Panc1 (cell line): ENCODE measurements around the gene TBXAS1. TPM values are rescaled to one million over a fixed set of nuclear protein-coding genes. Genes with fewer than 3 reads are reported as not detected.

ENCODE experiments used
- ATAC-seq: fragments of 200-7000 bp; cut with Tn5 transposase; 2 replicates; pipeline ENCODE4 v1.9.1; 2020; ENCODE audit warnings: mild to moderate bottlenecking, moderate library complexity
- BruUV-seq: library from RNA; stranded (reverse); fragments of 400-500 nt; replicated peaks from 2 replicates; lab custom pipeline; 2021; lab: Mats Ljungman, UMichigan
- CTCF ChIA-PET: fragments of 300-600 bp; sonication (Branson Sonifier 250); formaldehyde crosslinking; loops from one replicate; lab custom pipeline; 2022; ENCODE audit warnings: antibody characterized with exemption; lab: Charles Lee
- POLR2A ChIA-PET: fragments of 300-600 bp; sonication (Branson Sonifier 250); formaldehyde crosslinking; loops from one replicate; lab custom pipeline; 2022; ENCODE audit warnings: antibody characterized with exemption; lab: Charles Lee
- DNase-seq: peaks from one replicate; pipeline ENCODE4 v3.0.0-alpha.2; 2010; ENCODE audit warnings: low read depth, low spot score
- H3K27ac ChIP-seq: 2 replicates; pipeline ENCODE4 v1.5.1; 2011; ENCODE audit warnings: mild to moderate bottlenecking, low read length, inconsistent platforms
- H3K27me3 ChIP-seq: fragments of 200-500 bp; sonication (Bioruptor generic); 2 replicates; pipeline ENCODE4 v1.6.0; 2014; ENCODE audit warnings: low read length, inconsistent platforms; ENCODE audit not compliant: control insufficient read depth, insufficient read depth
- H3K36me3 ChIP-seq: fragments of 200-500 bp; sonication (Bioruptor generic); 2 replicates; pipeline ENCODE4 v1.5.1; 2014; ENCODE audit warnings: inconsistent platforms, mild to moderate bottlenecking, low read length, moderate library complexity; ENCODE audit not compliant: control insufficient read depth, insufficient read depth
- H3K4me1 ChIP-seq: 2 replicates; pipeline ENCODE4 v1.5.1; 2011; ENCODE audit warnings: inconsistent platforms, mild to moderate bottlenecking, low read length, moderate library complexity; ENCODE audit not compliant: control insufficient read depth, insufficient read depth
- H3K4me3 ChIP-seq, 2 experiments: 2 replicates each; pipeline ENCODE4 v1.5.1; 2011 to 2012; ENCODE audit warnings: low read depth in 2 of 2, low read length in 2 of 2, mild to moderate bottlenecking in 2 of 2, inconsistent platforms in 1 of 2, moderate library complexity in 1 of 2
- H3K9me3 ChIP-seq: fragments of 200-500 bp; sonication (Bioruptor generic); 2 replicates; pipeline ENCODE4 v1.5.1; 2014; ENCODE audit warnings: low read depth, mild to moderate bottlenecking, inconsistent platforms, low read length, moderate library complexity; ENCODE audit not compliant: control insufficient read depth, insufficient read depth
- CTCF ChIP-seq: fragments of 450-650 bp; IDR thresholded peaks from 2 replicates; pipeline ENCODE4 v1.5.1; 2017; ENCODE audit warnings: mild to moderate bottlenecking
- POLR2AphosphoS5 ChIP-seq: IDR thresholded peaks from 2 replicates; pipeline ENCODE4 v1.6.1; 2012; ENCODE audit warnings: mild to moderate bottlenecking, low read depth, low read length, moderate library complexity
- REST ChIP-seq, 2 experiments: IDR thresholded peaks; 2 replicates each; pipeline ENCODE4 v1.6.1; 2011 to 2012; ENCODE audit warnings: low read depth in 2 of 2, control low read depth in 1 of 2, low read length in 1 of 2, mild to moderate bottlenecking in 1 of 2, moderate library complexity in 1 of 2; ENCODE audit not compliant: insufficient read depth in 1 of 2
- SIN3A ChIP-seq: IDR thresholded peaks from 2 replicates; pipeline ENCODE4 v1.6.1; 2012; ENCODE audit warnings: low read depth, mild to moderate bottlenecking, low read length, moderate library complexity, borderline replicate concordance; ENCODE audit not compliant: insufficient read depth
- TCF7L2 ChIP-seq: IDR thresholded peaks from 2 replicates; pipeline ENCODE4 v1.6.1; 2011; ENCODE audit warnings: mild to moderate bottlenecking, low read depth, low read length, inconsistent platforms
- in situ Hi-C: cut with HindIII; loops from 2 replicates; pipeline ENCODE4 v1.10.0; 2016; ENCODE audit warnings: low sequenced_read_pairs, low pct_unique_long_range_greater_than_20kb
- intact Hi-C: fragments of 100-400 bp; cut with micrococcal nuclease; formaldehyde crosslinking; loops from one replicate; pipeline ENCODE4 v1.10.0; 2022; ENCODE audit not compliant: unreplicated experiment
- total RNA-seq: library from RNA; stranded (reverse); gene quantifications from one replicate; pipeline ENCODE4 v1.2.1, GENCODE V29; 2021; ENCODE audit not compliant: unreplicated experiment

The TBXAS1 gene
- total RNA-seq, 1 experiment from 2014 or later = 4.4 TPM

GRCh38 chr7:139876622-139877283 lies 47.7 kb downstream of the TBXAS1 start:
- ATAC-seq = no peak
- intact Hi-C loops = no loop called here

DNA sequence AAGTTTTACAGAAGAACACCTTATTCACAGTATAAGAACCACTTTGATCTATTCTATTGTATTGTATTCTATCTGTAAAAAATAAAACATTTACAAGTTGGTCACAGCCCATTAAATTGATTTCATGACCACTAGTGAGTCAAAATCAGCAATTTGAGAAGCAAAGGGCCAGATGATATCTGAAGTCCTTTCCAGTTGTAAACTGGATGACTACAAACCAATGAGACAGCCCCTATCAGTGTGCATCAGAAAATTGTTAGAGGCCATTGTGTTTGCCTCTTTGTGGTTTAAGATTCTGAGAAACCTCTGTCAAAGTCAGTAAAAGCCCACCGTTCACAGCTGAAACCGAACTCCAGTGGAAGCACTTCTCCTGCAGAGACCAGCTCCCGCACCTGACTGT lies 54.8 kb downstream of the TBXAS1 start:
- no peak for ATAC-seq
- no peaks in the 10 kb centered on the region for H3K36me3 ChIP-seq
- no peaks in the 10 kb centered on the region for H3K4me1 ChIP-seq
- intact Hi-C loops (no loop called here), in situ Hi-C loops (no loop called here)
- TF ChIP-seq TCF7L2 = no peak
- BruUV-seq = no TSS peak
- no peak overlapping the region for H3K27ac ChIP-seq
- POLR2A ChIA-PET = no interaction called here
- no peaks in the 10 kb centered on the region for H3K27me3 ChIP-seq
- H3K9me3 ChIP-seq = no peaks in the 10 kb centered on the region
- no peak overlapping the region for H3K4me3 ChIP-seq
- DNase-seq = no peak
- CTCF ChIA-PET = no interaction called here

More at GRCh38 chr7:139876622-139877283, 47.7 kb downstream of the TBXAS1 start:
- Histone ChIP-seq H3K27me3 (no peaks in the 10 kb centered on the region), H3K4me1 (no peaks in the 10 kb centered on the region), H3K27ac (no peak overlapping the region), H3K4me3 (no peak overlapping the region), H3K36me3 (no peaks in the 10 kb centered on the region), H3K9me3 (no peaks in the 10 kb centered on the region)
- ChIA-PET POLR2A (interaction anchor here (0.6 kb wide), 1 partner anchor 43 kb away, joined by 3 read pairs; no protein-coding TSS in a partner anchor), CTCF (no interaction called here)
- TF ChIP-seq TCF7L2 = no peak
- TF ChIP-seq SIN3A = no peak
- TF ChIP-seq POLR2AphosphoS5 = no peak
- TF ChIP-seq CTCF = no peak
- no peak for TF ChIP-seq REST (IDR thresholded peaks at IDR 0.05; ENCODE audit: insufficient read depth in 1 of 2, low read depth in 2 of 2, low read length in 1 of 2)
- DNase-seq = no peak
- no TSS peak for BruUV-seq
- in situ Hi-C loops = no loop called here

DNA sequence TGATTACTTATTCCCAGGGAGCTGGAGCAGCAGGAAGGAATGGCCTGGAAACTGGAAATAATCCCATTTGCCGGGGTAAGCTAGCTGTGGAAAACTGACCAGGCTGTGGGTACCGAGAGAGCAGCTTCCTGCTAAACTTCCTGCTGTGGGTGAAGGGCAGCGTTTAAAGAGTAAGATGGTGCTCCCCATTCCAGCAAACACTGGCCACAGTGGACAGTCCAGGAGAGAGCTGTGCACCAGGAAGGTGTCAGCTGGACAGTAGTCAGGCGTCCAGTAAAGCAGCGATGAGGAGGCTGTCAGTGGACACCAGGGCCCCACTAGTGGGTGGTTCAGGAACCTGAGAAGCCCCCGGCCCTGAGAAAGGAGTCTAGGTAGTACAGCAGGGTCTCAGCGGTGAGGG lies 55.4 kb downstream of the TBXAS1 start:
- intact Hi-C loops = no loop called here
- H3K9me3 ChIP-seq = no peaks in the 10 kb centered on the region
- H3K36me3 ChIP-seq = no peaks in the 10 kb centered on the region
- no peak for ATAC-seq
- H3K4me3 ChIP-seq = no peak overlapping the region
- in situ Hi-C loops = no loop called here
- ChIA-PET CTCF (no interaction called here), POLR2A (no interaction called here)
- no peaks in the 10 kb centered on the region for H3K27me3 ChIP-seq
- DNase-seq = no peak
- BruUV-seq = no TSS peak
- no peak for TF ChIP-seq CTCF
- TF ChIP-seq TCF7L2 = no peak
- no peak for TF ChIP-seq REST (IDR thresholded peaks at IDR 0.05; ENCODE audit: insufficient read depth in 1 of 2, low read depth in 2 of 2, low read length in 1 of 2)
- no peak for TF ChIP-seq SIN3A
- no peak for TF ChIP-seq POLR2AphosphoS5
- no peak overlapping the region for H3K27ac ChIP-seq
- no peaks in the 10 kb centered on the region for H3K4me1 ChIP-seq
